OCI-LY7 (cell line): Measurements from ENCODE around the gene UCN. TPM values are rescaled to one million over a fixed set of nuclear protein-coding genes. Genes with fewer than 3 reads are reported as not detected.

Experiments used
- BruUV-seq: library from RNA; stranded (reverse); fragments of 400-500 nt; replicated peaks from 2 replicates; lab custom pipeline; 2021; lab: Mats Ljungman, UMichigan
- CTCF ChIA-PET: fragments of 300-600 bp; sonication (Branson Sonifier 250); formaldehyde crosslinking; loops from one replicate; lab custom pipeline; 2022; ENCODE audit warnings: antibody characterized with exemption; ENCODE audit not compliant: unreplicated experiment; lab: Charles Lee
- POLR2A ChIA-PET: fragments of 300-600 bp; sonication (Branson Sonifier 250); formaldehyde crosslinking; loops from one replicate; lab custom pipeline; 2022; ENCODE audit warnings: antibody characterized with exemption; lab: Charles Lee
- DNase-seq: peaks from one replicate; pipeline ENCODE4 v3.0.0-alpha.2; 2015; ENCODE audit warnings: low spot score
- H2AFZ ChIP-seq: fragments of 200-600 bp; sonication (generic), shearing (Covaris generic); 2 replicates; pipeline ENCODE4 v1.6.1; 2014; ENCODE audit warnings: mild to moderate bottlenecking, antibody characterized with exemption, low read length, moderate library complexity
- H3K27ac ChIP-seq: fragments of 200-600 bp; sonication (generic); 2 replicates; pipeline ENCODE4 v1.5.1; 2014; ENCODE audit warnings: mixed run types, low read depth, mild to moderate bottlenecking, moderate library complexity, low read length, inconsistent platforms; ENCODE audit not compliant: poor library complexity, severe bottlenecking
- H3K36me3 ChIP-seq: fragments of 200-600 bp; sonication (generic); 2 replicates; pipeline ENCODE4 v1.6.1; 2014; ENCODE audit warnings: mild to moderate bottlenecking, antibody characterized with exemption, low read length, moderate library complexity, mixed read lengths; ENCODE audit not compliant: insufficient read depth
- H3K4me1 ChIP-seq: fragments of 200-600 bp; sonication (generic); 2 replicates; pipeline ENCODE4 v1.5.1; 2014; ENCODE audit warnings: mild to moderate bottlenecking, low read length; ENCODE audit not compliant: insufficient read depth, poor library complexity, severe bottlenecking
- H3K4me2 ChIP-seq: fragments of 200-600 bp; sonication (generic); 2 replicates; pipeline ENCODE4 v1.6.1; 2014; ENCODE audit warnings: mild to moderate bottlenecking, low read length
- H3K4me3 ChIP-seq: fragments of 200-600 bp; sonication (generic); 2 replicates; pipeline ENCODE4 v1.5.1; 2014; ENCODE audit warnings: mild to moderate bottlenecking, low read depth, low read length; ENCODE audit not compliant: poor library complexity, severe bottlenecking
- H3K79me2 ChIP-seq: fragments of 200-600 bp; sonication (generic); 2 replicates; pipeline ENCODE4 v1.6.1; 2016; ENCODE audit warnings: low read depth, mild to moderate bottlenecking, low read length, moderate library complexity, mixed read lengths; ENCODE audit not compliant: insufficient read depth
- H3K9me2 ChIP-seq: fragments of 200-600 bp; sonication (generic); 2 replicates; pipeline ENCODE4 v1.6.1; 2016; ENCODE audit warnings: mild to moderate bottlenecking, low read length, mixed read lengths; ENCODE audit not compliant: insufficient read depth
- H3K9me3 ChIP-seq: fragments of 200-600 bp; sonication (generic); 2 replicates; pipeline ENCODE4 v1.6.1; 2014; ENCODE audit warnings: mild to moderate bottlenecking, mixed run types, low read length, mixed read lengths
- H4K20me1 ChIP-seq: fragments of 200-600 bp; sonication (generic); 2 replicates; pipeline ENCODE4 v1.6.1; 2014; ENCODE audit warnings: mild to moderate bottlenecking, antibody characterized with exemption, low read length, moderate library complexity, mixed read lengths; ENCODE audit not compliant: insufficient read depth
- CTCF ChIP-seq: fragments of 200-600 bp; sonication (generic); conservative IDR thresholded peaks from 2 replicates; pipeline ENCODE4 v1.5.1; 2014; ENCODE audit warnings: mild to moderate bottlenecking, antibody characterized with exemption, low read length, moderate library complexity, mixed read lengths
- EZH2phosphoT487 ChIP-seq: fragments of 200-600 bp; sonication (generic); IDR thresholded peaks from 2 replicates; pipeline ENCODE4 v1.6.1; 2018; ENCODE audit warnings: low read depth, borderline replicate concordance, mild to moderate bottlenecking, mixed run types, antibody characterized with exemption, low read length, moderate library complexity, mixed read lengths
- intact Hi-C: fragments of 100-400 bp; cut with micrococcal nuclease; formaldehyde crosslinking; loops from one replicate; pipeline ENCODE4 v1.10.0; 2022; ENCODE audit not compliant: unreplicated experiment
- total RNA-seq, 2 experiments: library from RNA; depleted of rRNA in 1 of 2; stranded (reverse); fragments of >200 nt in 1 of 2; shearing (Covaris generic) in 1 of 2; gene quantifications; 2 replicates each; pipeline ENCODE4 v1.2.3, GENCODE V29; 2014 to 2022

The UCN gene
- total RNA-seq, 2 experiments from 2014 or later, result 6.4 to 7.2 TPM

GRCh38 chr2:27285481-27285880, 22.8 kb downstream of the UCN start:
- intact Hi-C loops, result no loop called here
- Histone ChIP-seq H3K9me2 (no peaks in the 10 kb centered on the region), H4K20me1 (no peaks in the 10 kb centered on the region), H3K79me2 (no peaks in the 10 kb centered on the region), H3K4me1 (peaks cover 58% of the 10 kb centered on the region), H3K4me3 (no peak overlapping the region), H3K4me2 (no peak overlapping the region), H2AFZ (no peak overlapping the region), H3K36me3 (no peaks in the 10 kb centered on the region), H3K27ac (no peak overlapping the region), H3K9me3 (no peaks in the 10 kb centered on the region)
- ChIA-PET POLR2A (interaction anchor here (0.9 kb wide), 1 partner anchor 34 kb away, joined by 3 read pairs; no protein-coding TSS in a partner anchor), CTCF (no interaction called here)
- DNase-seq, result no peak
- TF ChIP-seq CTCF, result no peak
- no peak for TF ChIP-seq EZH2phosphoT487
- no TSS peak for BruUV-seq

GRCh38 chr2:27284996-27285395, 23.2 kb downstream of the UCN start:
- CTCF ChIA-PET, result no interaction called here
- Histone ChIP-seq H4K20me1 (no peaks in the 10 kb centered on the region), H3K4me3 (no peak overlapping the region), H3K36me3 (no peaks in the 10 kb centered on the region), H3K79me2 (no peaks in the 10 kb centered on the region), H3K9me2 (no peaks in the 10 kb centered on the region), H3K4me1 (peaks cover 58% of the 10 kb centered on the region), H3K27ac (no peak overlapping the region), H2AFZ (no peak overlapping the region), H3K9me3 (no peaks in the 10 kb centered on the region), H3K4me2 (no peak overlapping the region)
- DNase-seq, result no peak
- intact Hi-C loops, result no loop called here
- POLR2A ChIA-PET, result no interaction called here
- BruUV-seq, result no TSS peak
- TF ChIP-seq EZH2phosphoT487, result no peak
- TF ChIP-seq CTCF, result no peak

- intact Hi-C loops, result no loop called here
- ChIA-PET CTCF (interaction anchor here (1.2 kb wide), 1 partner anchor 31 kb away, joined by 3 read pairs; no protein-coding TSS in a partner anchor), POLR2A (interaction anchor here (0.6 to 1.1 kb wide), 6 partner anchors 8 to 98 kb away, joined by 3 to 4 read pairs (median 3); no protein-coding TSS in a partner anchor)
- H3K4me3 ChIP-seq, result no peak overlapping the region
- no peaks in the 10 kb centered on the region for H3K36me3 ChIP-seq
- no TSS peak for BruUV-seq
- TF ChIP-seq EZH2phosphoT487 (no peak), CTCF (no peak)
- no peaks in the 10 kb centered on the region for H4K20me1 ChIP-seq
- no peak for DNase-seq
- no peaks in the 10 kb centered on the region for H3K9me2 ChIP-seq
- no peak overlapping the region for H3K27ac ChIP-seq
- no peak overlapping the region for H2AFZ ChIP-seq
- peaks cover 49% of the 10 kb centered on the region for H3K4me1 ChIP-seq
- no peaks in the 10 kb centered on the region for H3K79me2 ChIP-seq
- no peaks in the 10 kb centered on the region for H3K9me3 ChIP-seq
- H3K4me2 ChIP-seq, result no peak overlapping the region
These were observed 25.4 kb downstream of the UCN start for GRCh38 chr2:27282892-27283291.
